GM10248 (cell line): ENCODE results near the gene PPARD.
"Not testable (repeated sequence)": the region's sequence is repeated elsewhere in the genome, so short reads cannot be mapped to it uniquely, and the experiment has no call there.

Experiments
- CTCF ChIA-PET: fragments of 300-600 bp; sonication (Branson Sonifier 250); formaldehyde crosslinking; extraction: SDS; loops from one replicate; lab custom pipeline; 2021; ENCODE audit warnings: antibody characterized with exemption; lab: Yijun Ruan, JAX
- POLR2A ChIA-PET: fragments of 350-650 bp; sonication (Branson Sonifier 250); formaldehyde crosslinking; extraction: SDS; loops from one replicate; lab custom pipeline; 2020; ENCODE audit warnings: antibody characterized with exemption; lab: Yijun Ruan, JAX
- DNase-seq: peaks from one replicate; pipeline ENCODE4 v3.0.0; 2012; ENCODE audit errors: extremely low spot score
- CTCF ChIP-seq: IDR thresholded peaks from 2 replicates; pipeline ENCODE4 v1.5.1; 2012; ENCODE audit warnings: mild to moderate bottlenecking, low read depth; ENCODE audit errors: extremely low read depth, missing control alignments, control extremely low read depth

Gene PPARD

GRCh38 chr6:35330541-35331119, 11.7 kb upstream of the PPARD start:
- CTCF ChIA-PET, result interaction anchor here (1.1 to 16.0 kb wide), 5 partner anchors 11 to 119 kb away, joined by 3 to 198 read pairs (median 4); partner anchors contain the start of gene DEF6
- POLR2A ChIA-PET, result no interaction called here
- no peak for DNase-seq
- TF ChIP-seq CTCF, result no peak

GRCh38 chr6:35332074-35332887, 10.1 kb upstream of the PPARD start:
- DNase-seq, POLR2A ChIA-PET: not testable (repeated sequence)
- CTCF ChIA-PET, result interaction anchor here (1.2 to 16.0 kb wide), 5 partner anchors 10 to 118 kb away, joined by 3 to 198 read pairs (median 4); partner anchors contain the start of genes DEF6 and PPARD

GRCh38 chr6:35341557-35341956, 801 bp upstream of the PPARD start:
- CTCF ChIA-PET, result interaction anchor here (0.6 to 10.2 kb wide), 30 partner anchors 9 to 302 kb away, joined by 3 to 213 read pairs (median 4); partner anchors contain the start of genes DEF6, FANCE and RPL10A
- POLR2A ChIA-PET, result interaction anchor here (1.4 kb wide), 1 partner anchor 127 kb away, joined by 3 read pairs; the partner anchor contains the start of gene RPL10A
- DNase-seq, result no peak
- TF ChIP-seq CTCF, result no peak

GRCh38 chr6:35343092-35343834, 905 bp downstream of the PPARD start:
- DNase-seq, result no peak
- no peak for TF ChIP-seq CTCF
- ChIA-PET CTCF (interaction anchor here (0.7 to 10.2 kb wide), 32 partner anchors 9 to 300 kb away, joined by 3 to 213 read pairs (median 6); partner anchors contain the start of genes DEF6, FANCE and RPL10A), POLR2A (interaction anchor here (1.4 kb wide), 1 partner anchor 125 kb away, joined by 3 read pairs; the partner anchor contains the start of gene RPL10A)

GRCh38 chr6:35343835-35344550, 1.6 kb downstream of the PPARD start:
- no peak for DNase-seq
- CTCF ChIA-PET, result interaction anchor here (0.8 to 10.2 kb wide), 18 partner anchors 11 to 124 kb away, joined by 3 to 213 read pairs (median 4); partner anchors contain the start of genes FANCE and RPL10A
- POLR2A ChIA-PET, result no interaction called here
- no peak for TF ChIP-seq CTCF

- no peak for DNase-seq
- CTCF ChIA-PET, result interaction anchor here (0.7 to 3.6 kb wide), 3 partner anchors 9 to 98 kb away, joined by 3 to 14 read pairs (median 3); partner anchors contain the start of gene PPARD
- POLR2A ChIA-PET, result no interaction called here
- no peak for TF ChIP-seq CTCF
Observed at GRCh38 chr6:35351422-35351821, 9.1 kb downstream of the PPARD start.
